ENCODE data around the gene SMIM28.

DNA sequence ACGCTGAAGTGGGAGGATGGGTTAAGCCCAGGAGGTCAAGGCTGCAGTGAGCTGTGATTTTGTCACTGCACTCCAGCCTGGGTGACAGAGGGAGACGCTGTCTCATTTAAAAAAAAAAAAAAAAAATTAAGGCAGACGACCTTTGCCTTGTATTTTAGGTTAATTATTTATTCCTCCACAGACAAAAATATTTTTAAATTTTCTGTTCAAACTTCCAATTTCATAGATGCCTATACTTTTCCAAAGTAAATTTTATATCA, 6.3 kb upstream of the SMIM28 start:
- TF ChIP-seq, protein P1, sequence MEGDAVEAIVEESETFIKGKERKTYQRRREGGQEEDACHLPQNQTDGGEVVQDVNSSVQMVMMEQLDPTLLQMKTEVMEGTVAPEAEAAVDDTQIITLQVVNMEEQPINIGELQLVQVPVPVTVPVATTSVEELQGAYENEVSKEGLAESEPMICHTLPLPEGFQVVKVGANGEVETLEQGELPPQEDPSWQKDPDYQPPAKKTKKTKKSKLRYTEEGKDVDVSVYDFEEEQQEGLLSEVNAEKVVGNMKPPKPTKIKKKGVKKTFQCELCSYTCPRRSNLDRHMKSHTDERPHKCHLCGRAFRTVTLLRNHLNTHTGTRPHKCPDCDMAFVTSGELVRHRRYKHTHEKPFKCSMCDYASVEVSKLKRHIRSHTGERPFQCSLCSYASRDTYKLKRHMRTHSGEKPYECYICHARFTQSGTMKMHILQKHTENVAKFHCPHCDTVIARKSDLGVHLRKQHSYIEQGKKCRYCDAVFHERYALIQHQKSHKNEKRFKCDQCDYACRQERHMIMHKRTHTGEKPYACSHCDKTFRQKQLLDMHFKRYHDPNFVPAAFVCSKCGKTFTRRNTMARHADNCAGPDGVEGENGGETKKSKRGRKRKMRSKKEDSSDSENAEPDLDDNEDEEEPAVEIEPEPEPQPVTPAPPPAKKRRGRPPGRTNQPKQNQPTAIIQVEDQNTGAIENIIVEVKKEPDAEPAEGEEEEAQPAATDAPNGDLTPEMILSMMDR (IDR thresholded peaks at IDR 0.05; ENCODE audit: low read length): no peak
- no peak for TF ChIP-seq EZH2 (IDR thresholded peaks at IDR 0.05; ENCODE audit: borderline replicate concordance, low read length)
